Skeletal muscle tissue (tissue), 4 donors: ENCODE results near the gene PTGIS. TPM values are rescaled to one million over a fixed set of nuclear protein-coding genes. Genes with fewer than 3 reads are reported as not detected.

Source experiments
- H3K27ac ChIP-seq: one replicate; pipeline ENCODE4 v1.7.0; 2013; ENCODE audit warnings: mild to moderate bottlenecking, low read depth, low read length, inconsistent platforms
- H3K27me3 ChIP-seq, 3 donors: one replicate each; pipeline ENCODE4 v1.7.0; 2013; ENCODE audit warnings: low read length in 3 of 3; ENCODE audit not compliant: control insufficient read depth in 3 of 3, insufficient read depth in 3 of 3
- H3K36me3 ChIP-seq, 3 donors: one replicate each; pipeline ENCODE4 v1.7.0; 2013; ENCODE audit warnings: low read length in 3 of 3; ENCODE audit not compliant: control insufficient read depth in 3 of 3, insufficient read depth in 3 of 3
- H3K4me1 ChIP-seq, 3 donors: one replicate each; pipeline ENCODE4 v1.7.0; 2013; ENCODE audit warnings: low read length in 3 of 3, mild to moderate bottlenecking in 3 of 3; ENCODE audit not compliant: control insufficient read depth in 3 of 3, insufficient read depth in 3 of 3
- H3K4me3 ChIP-seq, 3 donors: one replicate each; pipeline ENCODE4 v1.7.0; 2013; ENCODE audit warnings: low read length in 3 of 3
- H3K9ac ChIP-seq, 3 donors: one replicate each; pipeline ENCODE4 v1.7.0; 2013; ENCODE audit warnings: low read length in 3 of 3, mild to moderate bottlenecking in 3 of 3, moderate library complexity in 2 of 3, low read depth in 1 of 3
- H3K9me3 ChIP-seq, 3 donors: one replicate each; pipeline ENCODE4 v1.7.0; 2013; ENCODE audit warnings: low read length in 3 of 3; ENCODE audit not compliant: control insufficient read depth in 3 of 3
- total RNA-seq: library from RNA; depleted of rRNA; stranded (reverse); fragments of >200 nt; gene quantifications from one replicate; pipeline ENCODE4 v1.2.3, GENCODE V29; 2014
- donor health status: Osteomylitis.

PTGIS gene
- total RNA-seq, 1 donor from 2014 or later, result 25.6 TPM

- no peak overlapping the region for H3K4me3 ChIP-seq
- H3K9me3 ChIP-seq, result no peaks in the 10 kb centered on the region
- H3K9ac ChIP-seq, result peak overlapping the region in 1 of 3 donors; percentile 3
- H3K36me3 ChIP-seq, result no peaks in the 10 kb centered on the region
- H3K4me1 ChIP-seq, result peaks cover 9 to 16% (median 10%) of the 10 kb centered on the region in 3 donors
- H3K27me3 ChIP-seq, result no peaks in the 10 kb centered on the region
- no peak overlapping the region for H3K27ac ChIP-seq
Observed at GRCh38 chr20:49595811-49596561, 28.0 kb upstream of the PTGIS start.

GRCh38 chr20:49595346-49595745, 27.4 kb upstream of the PTGIS start:
- H3K9me3 ChIP-seq, result no peaks in the 10 kb centered on the region
- peak overlapping the region in 1 of 3 donors; percentile 3 for H3K9ac ChIP-seq
- H3K27me3 ChIP-seq, result no peaks in the 10 kb centered on the region
- no peak overlapping the region for H3K27ac ChIP-seq
- no peak overlapping the region for H3K4me3 ChIP-seq
- no peaks in the 10 kb centered on the region for H3K36me3 ChIP-seq
- H3K4me1 ChIP-seq, result peaks cover 9 to 16% (median 10%) of the 10 kb centered on the region in 3 donors

GRCh38 chr20:49594931-49595315, 27.0 kb upstream of the PTGIS start:
- peak overlapping the region in 1 of 3 donors; percentile 11 for H3K9ac ChIP-seq
- no peaks in the 10 kb centered on the region for H3K36me3 ChIP-seq
- H3K27ac ChIP-seq, result peak overlapping the region; percentile 45
- H3K9me3 ChIP-seq, result no peaks in the 10 kb centered on the region
- no peaks in the 10 kb centered on the region for H3K27me3 ChIP-seq
- H3K4me3 ChIP-seq, result no peak overlapping the region
- H3K4me1 ChIP-seq, result peaks cover 9 to 16% (median 10%) of the 10 kb centered on the region in 3 donors

GRCh38 chr20:49594143-49594930, 26.4 kb upstream of the PTGIS start:
- H3K36me3 ChIP-seq, result no peaks in the 10 kb centered on the region
- H3K9me3 ChIP-seq, result no peaks in the 10 kb centered on the region
- H3K9ac ChIP-seq, result peak overlapping the region in 1 of 3 donors; percentile 11
- H3K27ac ChIP-seq, result peak overlapping the region; percentile 45
- no peak overlapping the region for H3K4me3 ChIP-seq
- no peaks in the 10 kb centered on the region for H3K27me3 ChIP-seq
- peaks cover 9 to 16% (median 10%) of the 10 kb centered on the region in 3 donors for H3K4me1 ChIP-seq

- Histone ChIP-seq H3K4me1 (peaks cover 9 to 16% (median 10%) of the 10 kb centered on the region in 3 donors), H3K4me3 (no peak overlapping the region), H3K36me3 (no peaks in the 10 kb centered on the region), H3K27me3 (no peaks in the 10 kb centered on the region), H3K9ac (no peak overlapping the region), H3K9me3 (no peaks in the 10 kb centered on the region), H3K27ac (peak overlapping the region; percentile 44)
Observed at GRCh38 chr20:49593466-49594142, 25.7 kb upstream of the PTGIS start.

GRCh38 chr20:49592120-49592519, 24.2 kb upstream of the PTGIS start:
- no peak overlapping the region for H3K27ac ChIP-seq
- H3K4me3 ChIP-seq, result no peak overlapping the region
- H3K9me3 ChIP-seq, result no peaks in the 10 kb centered on the region
- H3K27me3 ChIP-seq, result peaks cover 0 to 4% (median 3%) of the 10 kb centered on the region in 3 donors
- no peak overlapping the region for H3K9ac ChIP-seq
- peaks cover 9 to 16% (median 10%) of the 10 kb centered on the region in 3 donors for H3K4me1 ChIP-seq
- no peaks in the 10 kb centered on the region for H3K36me3 ChIP-seq

GRCh38 chr20:49591217-49591865, 23.4 kb upstream of the PTGIS start:
- H3K4me1 ChIP-seq, result peaks cover 9 to 16% (median 10%) of the 10 kb centered on the region in 3 donors

GRCh38 chr20:49590163-49591017, 22.5 kb upstream of the PTGIS start:
- Histone ChIP-seq H3K27ac (no peak overlapping the region), H3K4me3 (no peak overlapping the region), H3K36me3 (no peaks in the 10 kb centered on the region), H3K9me3 (no peaks in the 10 kb centered on the region), H3K27me3 (peaks cover 0 to 7% (median 3%) of the 10 kb centered on the region in 3 donors), H3K4me1 (peaks cover 8 to 14% (median 10%) of the 10 kb centered on the region in 3 donors), H3K9ac (no peak overlapping the region)

More at GRCh38 chr20:49591217-49591865, 23.4 kb upstream of the PTGIS start:
- Histone ChIP-seq H3K9me3 (no peaks in the 10 kb centered on the region), H3K9ac (no peak overlapping the region), H3K27me3 (peaks cover 0 to 4% (median 3%) of the 10 kb centered on the region in 3 donors), H3K36me3 (no peaks in the 10 kb centered on the region), H3K4me3 (no peak overlapping the region), H3K27ac (peak overlapping the region; percentile 25)

- Histone ChIP-seq H3K9ac (no peak overlapping the region), H3K4me3 (no peak overlapping the region)
Observed at GRCh38 chr20:49589747-49590146, 21.8 kb upstream of the PTGIS start.

More at GRCh38 chr20:49589747-49590146, 21.8 kb upstream of the PTGIS start:
- Histone ChIP-seq H3K9me3 (no peaks in the 10 kb centered on the region), H3K27me3 (peaks cover 0 to 7% (median 3%) of the 10 kb centered on the region in 3 donors), H3K4me1 (peaks cover 8 to 13% (median 10%) of the 10 kb centered on the region in 3 donors), H3K36me3 (no peaks in the 10 kb centered on the region), H3K27ac (no peak overlapping the region)
